ENCODE results near the gene RMP24.

DNA sequence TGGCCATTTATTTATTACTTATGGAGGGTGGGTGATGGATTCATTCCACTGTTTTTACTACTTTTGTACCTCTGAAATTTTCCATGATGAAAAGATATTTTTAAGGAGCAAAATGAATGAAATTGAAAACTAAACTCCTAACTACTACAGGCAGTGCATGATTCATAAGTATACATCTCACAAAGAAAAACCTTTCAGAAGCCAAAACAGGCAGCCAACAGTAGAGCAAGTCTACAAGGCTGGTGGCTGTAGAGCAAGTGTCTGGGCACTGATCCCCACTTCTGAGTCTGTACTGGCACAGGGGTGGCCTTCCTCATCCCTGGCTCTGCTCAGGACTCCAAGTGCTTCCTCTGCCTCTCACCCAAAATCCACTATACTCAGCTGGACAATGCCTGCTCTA lies 8.2 kb upstream of the RMP24 start:
- TF ChIP-seq CTCF (conservative IDR thresholded peaks at IDR 0.05) (no peak), EZH2 (IDR thresholded peaks at IDR 0.05; ENCODE audit: low read depth) (no peak)

Measured in PC-9 (cell line).